ENCODE data around the gene TNFAIP8L3. TPM values are rescaled to one million over a fixed set of nuclear protein-coding genes. Genes with fewer than 3 reads are reported as not detected.
A peak's percentile ranks its signal among the peaks of the same experiment; 100 is the strongest.

Gene TNFAIP8L3
- total RNA-seq, 4 donors from 2014 or later: 3.7 to 13.1 (median 8.1) TPM

- no peak for TF ChIP-seq POLR2A (IDR thresholded peaks at IDR 0.05)
- no peak for TF ChIP-seq CTCF (IDR thresholded peaks at IDR 0.05)
- 70 to 80% methylated on average over 2 to 3 of the region's 3 CpGs for WGBS, 2 donors
- Histone ChIP-seq H3K27me3 (peaks cover 0 to 25% (median 0%) of the 10 kb centered on the region in 4 donors), H3K4me3 (no peak overlapping the region), H3K27ac (peak overlapping the region in 3 of 4 donors; percentile 26 to 83 (median 65)), H3K36me3 (no peaks in the 10 kb centered on the region), H3K4me1 (peaks cover 11 to 73% (median 34%) of the 10 kb centered on the region in 3 donors), H3K9me3 (no peaks in the 10 kb centered on the region)
- intact Hi-C loops (cut with DNase I): no loop called here
- no peak for DNase-seq
These were observed 4.0 kb downstream of the TNFAIP8L3 start for GRCh38 chr15:51090753-51091152.

GRCh38 chr15:51089699-51090453, 4.8 kb downstream of the TNFAIP8L3 start:
- intact Hi-C loops (cut with DNase I): no loop called here
- H3K27ac ChIP-seq: peak overlapping the region in 3 of 4 donors; percentile 26 to 83 (median 65)

GRCh38 chr15:51089041-51089440, 5.7 kb downstream of the TNFAIP8L3 start:
- intact Hi-C loops (cut with DNase I): no loop called here
- peaks cover 0 to 10% (median 0%) of the 10 kb centered on the region in 4 donors for H3K27me3 ChIP-seq
- H3K36me3 ChIP-seq: peaks cover 0 to under 1% (median 0%) of the 10 kb centered on the region in 3 donors
- H3K27ac ChIP-seq: peak overlapping the region in 2 of 4 donors; percentile 48 to 83
- H3K9me3 ChIP-seq: no peaks in the 10 kb centered on the region
- WGBS, 2 donors: 92 to 100% methylated on average over 1 of the region's 1 CpG
- TF ChIP-seq CTCF (IDR thresholded peaks at IDR 0.05) (no peak), POLR2A (IDR thresholded peaks at IDR 0.05) (no peak)
- peaks cover 11 to 60% (median 30%) of the 10 kb centered on the region in 3 donors for H3K4me1 ChIP-seq
- no peak overlapping the region for H3K4me3 ChIP-seq
- DNase-seq: no peak

More at GRCh38 chr15:51089699-51090453, 4.8 kb downstream of the TNFAIP8L3 start:
- no peak for DNase-seq
- 56 to 59% methylated on average over 4 of the region's 4 CpGs for WGBS, 2 donors
- Histone ChIP-seq H3K9me3 (no peaks in the 10 kb centered on the region), H3K36me3 (no peaks in the 10 kb centered on the region), H3K4me1 (peaks cover 11 to 64% (median 30%) of the 10 kb centered on the region in 3 donors), H3K27me3 (peaks cover 0 to 17% (median 0%) of the 10 kb centered on the region in 4 donors), H3K4me3 (no peak overlapping the region)
- TF ChIP-seq POLR2A (IDR thresholded peaks at IDR 0.05): no peak
- no peak for TF ChIP-seq CTCF (IDR thresholded peaks at IDR 0.05)

- H3K9me3 ChIP-seq: no peaks in the 10 kb centered on the region
- TF ChIP-seq CTCF (IDR thresholded peaks at IDR 0.05) (no peak), POLR2A (IDR thresholded peaks at IDR 0.05) (no peak)
These were observed 6.1 kb downstream of the TNFAIP8L3 start for GRCh38 chr15:51088585-51088984.

GRCh38 chr15:51087513-51087912, 7.2 kb downstream of the TNFAIP8L3 start:
- intact Hi-C loops (cut with DNase I): no loop called here
- DNase-seq: no peak
- Histone ChIP-seq H3K36me3 (peaks cover 0 to 8% (median 0%) of the 10 kb centered on the region in 3 donors), H3K27me3 (no peaks in the 10 kb centered on the region), H3K27ac (peak overlapping the region in 2 of 4 donors; percentile 19 to 25), H3K9me3 (no peaks in the 10 kb centered on the region), H3K4me3 (no peak overlapping the region), H3K4me1 (peaks cover 4 to 45% (median 23%) of the 10 kb centered on the region in 3 donors)
- TF ChIP-seq POLR2A (IDR thresholded peaks at IDR 0.05) (no peak), CTCF (IDR thresholded peaks at IDR 0.05) (no peak)
- WGBS, 2 donors: 50 to 68% methylated on average over 1 of the region's 1 CpG

More at GRCh38 chr15:51088585-51088984, 6.1 kb downstream of the TNFAIP8L3 start:
- intact Hi-C loops (cut with DNase I): no loop called here
- Histone ChIP-seq H3K36me3 (peaks cover 0 to 5% (median 0%) of the 10 kb centered on the region in 3 donors), H3K4me1 (peaks cover 6 to 56% (median 27%) of the 10 kb centered on the region in 3 donors), H3K4me3 (no peak overlapping the region), H3K27ac (peak overlapping the region in 2 of 4 donors; percentile 48 to 83), H3K27me3 (peaks cover 0 to 6% (median 0%) of the 10 kb centered on the region in 4 donors)
- 86 to 100% methylated on average over 1 to 2 of the region's 2 CpGs for WGBS, 2 donors
- DNase-seq: no peak
